ENCODE measurements around the gene PMM2.
"Not testable (repeated sequence)": the region's sequence is repeated elsewhere in the genome, so short reads cannot be mapped to it uniquely, and the experiment has no call there.

Gene PMM2

GRCh38 chr16:8797364-8798173 lies at the start of gene PMM2, which contains the start of gene TMEM186:
TSS of gene PMM2 (plus strand) at chr16:8797839. CDS start at chr16:8797883, 44 bp downstream.
TSS of gene TMEM186 (minus strand) at chr16:8797639. CDS start at chr16:8797614, 25 bp downstream.
- in situ Hi-C loops (cut with HindIII; ENCODE audit: low pct_unique_long_range_greater_than_20kb, low sequenced_read_pairs) = no loop called here
- DNase-seq (ENCODE audit: low read depth in 1 of 2, low spot score in 1 of 2) = peak; percentile 97 to 98

DNA sequence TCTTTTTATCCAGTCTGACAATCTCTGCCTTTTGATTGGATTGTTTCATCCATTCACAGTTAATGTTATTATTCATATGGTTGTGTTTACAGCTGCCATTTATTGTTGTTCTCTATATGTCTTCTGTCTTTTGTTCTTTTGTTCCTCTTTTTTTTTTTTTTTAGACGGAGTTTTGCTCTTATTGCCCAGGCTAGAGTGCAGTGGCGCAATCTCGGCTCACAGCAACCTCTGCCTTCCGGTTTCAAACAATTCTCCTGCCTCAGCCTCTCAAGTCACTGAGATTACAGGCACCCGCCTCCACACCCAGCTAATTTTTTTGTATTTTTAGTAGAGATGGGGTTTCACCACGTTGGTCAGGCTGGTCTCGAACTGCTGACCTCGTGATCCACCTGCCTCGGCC lies 48.7 kb upstream of the PMM2 start:
- DNase-seq (ENCODE audit: low read depth in 1 of 2, low spot score in 1 of 2); in situ Hi-C loops (cut with HindIII; ENCODE audit: low pct_unique_long_range_greater_than_20kb, low sequenced_read_pairs): not testable (repeated sequence)

More at GRCh38 chr16:8797364-8798173, at the start of gene PMM2, which contains the start of gene TMEM186:
- TF ChIP-seq JUND (IDR thresholded peaks at IDR 0.05; ENCODE audit: low read depth) = no peak

GRCh38 chr16:8751481-8752311 lies 45.9 kb upstream of the PMM2 start:
- TF ChIP-seq JUND (IDR thresholded peaks at IDR 0.05; ENCODE audit: low read depth) = no peak
- in situ Hi-C loops (cut with HindIII; ENCODE audit: low pct_unique_long_range_greater_than_20kb, low sequenced_read_pairs) = no loop called here
- DNase-seq (ENCODE audit: low read depth in 1 of 2, low spot score in 1 of 2) = no peak

DNA sequence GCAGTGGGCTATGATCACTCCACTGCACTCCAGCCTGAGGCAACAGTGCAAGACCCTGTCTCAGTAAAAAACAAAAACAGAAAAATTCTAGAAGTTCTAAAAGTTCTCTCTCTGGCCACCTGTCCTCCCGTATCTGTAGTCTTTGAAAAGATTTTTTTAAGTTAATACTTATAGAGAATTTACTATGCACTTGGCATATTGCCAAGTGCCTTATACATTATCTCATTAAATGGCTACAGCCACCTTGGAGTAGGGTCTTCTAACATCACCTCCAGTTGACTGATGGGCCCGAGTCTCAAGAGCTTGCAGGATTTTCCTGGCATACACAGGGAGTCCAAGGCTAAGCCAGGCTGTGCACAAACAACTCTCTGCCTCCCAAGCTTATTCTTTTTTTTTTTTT lies 44.9 kb upstream of the PMM2 start:
- in situ Hi-C loops (cut with HindIII; ENCODE audit: low pct_unique_long_range_greater_than_20kb, low sequenced_read_pairs) = no loop called here
- TF ChIP-seq JUND (IDR thresholded peaks at IDR 0.05; ENCODE audit: low read depth) = no peak
- no peak for DNase-seq (ENCODE audit: low read depth in 1 of 2, low spot score in 1 of 2)

DNA sequence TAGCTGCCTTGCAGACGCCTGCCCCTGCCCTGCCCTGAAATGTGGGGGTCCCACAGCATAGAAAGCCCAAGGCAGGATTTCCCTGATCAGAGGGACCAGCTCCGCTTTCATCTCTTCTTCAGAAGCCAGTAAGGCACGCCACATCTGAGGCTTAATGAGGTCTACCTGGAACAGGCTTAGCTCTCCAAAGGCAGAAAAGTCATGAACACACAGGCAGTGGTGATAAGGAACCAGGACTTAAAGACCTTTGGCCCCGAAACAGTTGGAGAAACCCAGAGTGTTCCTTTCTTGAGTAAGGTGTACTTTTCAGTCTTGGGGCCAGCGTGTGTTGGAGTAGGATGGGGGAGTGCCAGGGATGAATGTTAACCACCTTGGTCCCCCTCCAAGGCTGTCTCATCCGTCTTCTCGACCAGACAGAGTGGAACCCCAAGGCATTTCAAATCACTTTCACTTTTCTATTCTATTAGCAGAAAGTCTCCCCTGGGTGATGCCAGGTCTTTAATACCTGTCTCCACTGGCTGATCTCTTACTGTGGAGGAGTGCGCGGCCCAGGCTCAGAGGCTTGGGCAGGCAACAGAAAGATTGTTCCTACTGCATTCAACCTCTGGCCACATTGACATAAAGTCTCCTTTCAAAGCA lies 44.1 kb upstream of the PMM2 start:
- no peak for TF ChIP-seq JUND (IDR thresholded peaks at IDR 0.05; ENCODE audit: low read depth)
- no peak for DNase-seq (ENCODE audit: low read depth in 1 of 2, low spot score in 1 of 2)
- in situ Hi-C loops (cut with HindIII; ENCODE audit: low pct_unique_long_range_greater_than_20kb, low sequenced_read_pairs) = no loop called here

DNA sequence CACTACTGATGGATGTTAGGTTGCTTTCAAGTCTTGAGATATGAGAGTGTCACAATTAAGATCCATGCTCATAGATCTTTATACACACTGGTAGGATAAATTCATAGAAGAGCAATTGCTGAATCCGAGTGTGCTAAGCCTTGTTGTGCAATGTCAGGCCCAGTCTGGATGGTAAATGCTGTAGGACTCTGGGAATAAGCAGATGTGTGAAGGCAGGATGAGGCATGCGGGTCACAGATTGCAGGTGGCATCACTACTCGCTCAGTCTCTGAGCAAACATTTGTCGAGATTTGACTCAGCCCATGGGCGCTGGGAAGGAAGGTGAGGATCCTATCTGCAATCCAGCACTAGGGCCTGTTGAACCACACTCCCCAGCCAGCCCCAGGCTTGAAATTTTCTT lies 40.9 kb upstream of the PMM2 start:
- no peak for DNase-seq (ENCODE audit: low read depth in 1 of 2, low spot score in 1 of 2)
- TF ChIP-seq JUND (IDR thresholded peaks at IDR 0.05; ENCODE audit: low read depth) = no peak
- in situ Hi-C loops (cut with HindIII; ENCODE audit: low pct_unique_long_range_greater_than_20kb, low sequenced_read_pairs) = no loop called here

DNA sequence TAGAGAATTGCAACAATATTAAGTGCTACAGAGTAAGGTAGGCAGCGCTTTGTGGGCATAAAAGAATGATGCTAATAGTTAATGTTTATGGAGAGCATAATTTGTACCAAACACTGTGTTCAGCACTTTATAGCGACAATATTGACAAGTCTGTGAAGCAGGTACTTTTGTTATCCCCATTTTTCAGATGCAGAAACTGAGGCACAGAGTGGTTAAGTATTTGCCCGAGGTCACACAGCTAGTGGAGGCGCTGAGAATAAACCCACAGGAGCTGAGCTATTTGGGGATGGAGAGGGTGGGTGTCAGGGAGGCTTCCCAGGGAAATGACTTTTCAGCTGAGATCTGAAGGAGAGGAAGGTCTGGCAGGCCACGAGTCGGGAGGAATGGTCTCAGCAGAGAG lies 39.6 kb upstream of the PMM2 start:
- in situ Hi-C loops (cut with HindIII; ENCODE audit: low pct_unique_long_range_greater_than_20kb, low sequenced_read_pairs) = no loop called here

GRCh38 chr16:8760021-8760420 lies 37.6 kb upstream of the PMM2 start:
- DNase-seq (ENCODE audit: low read depth in 1 of 2, low spot score in 1 of 2) = no peak
- in situ Hi-C loops (cut with HindIII; ENCODE audit: low pct_unique_long_range_greater_than_20kb, low sequenced_read_pairs) = no loop called here
- no peak for TF ChIP-seq JUND (IDR thresholded peaks at IDR 0.05; ENCODE audit: low read depth)

More for the DNA sequence above, 39.6 kb upstream of the PMM2 start:
- no peak for TF ChIP-seq JUND (IDR thresholded peaks at IDR 0.05; ENCODE audit: low read depth)
- no peak for DNase-seq (ENCODE audit: low read depth in 1 of 2, low spot score in 1 of 2)

GRCh38 chr16:8761078-8761477 lies 36.6 kb upstream of the PMM2 start:
- in situ Hi-C loops (cut with HindIII; ENCODE audit: low pct_unique_long_range_greater_than_20kb, low sequenced_read_pairs) = no loop called here
- no peak for DNase-seq (ENCODE audit: low read depth in 1 of 2, low spot score in 1 of 2)
- no peak for TF ChIP-seq JUND (IDR thresholded peaks at IDR 0.05; ENCODE audit: low read depth)

GRCh38 chr16:8762254-8762653 lies 35.4 kb upstream of the PMM2 start:
- no peak for DNase-seq (ENCODE audit: low read depth in 1 of 2, low spot score in 1 of 2)
- in situ Hi-C loops (cut with HindIII; ENCODE audit: low pct_unique_long_range_greater_than_20kb, low sequenced_read_pairs) = no loop called here
- TF ChIP-seq JUND (IDR thresholded peaks at IDR 0.05; ENCODE audit: low read depth) = no peak

DNA sequence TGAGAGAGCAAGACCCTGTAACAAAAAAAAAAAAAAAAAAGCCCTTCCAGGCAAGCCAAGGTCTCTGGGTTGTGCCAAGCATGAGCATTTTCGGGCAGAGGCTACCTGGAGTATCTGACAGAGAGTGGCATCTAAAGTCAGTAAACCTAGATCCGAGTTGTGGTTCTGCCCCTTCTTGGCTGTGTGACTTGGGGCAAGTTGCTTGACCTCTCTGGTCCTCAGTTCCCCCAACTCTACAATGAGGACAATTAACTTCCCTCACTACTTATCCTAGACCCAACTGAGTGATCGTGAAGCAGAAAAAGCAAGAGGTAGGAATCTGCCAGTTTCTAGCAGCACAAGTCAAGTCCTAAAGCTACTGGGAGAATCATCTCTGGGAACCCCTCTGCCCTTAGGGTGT lies 34.6 kb upstream of the PMM2 start:
- no peak for DNase-seq (ENCODE audit: low read depth in 1 of 2, low spot score in 1 of 2)
- TF ChIP-seq JUND (IDR thresholded peaks at IDR 0.05; ENCODE audit: low read depth) = no peak
- in situ Hi-C loops (cut with HindIII; ENCODE audit: low pct_unique_long_range_greater_than_20kb, low sequenced_read_pairs) = no loop called here

GRCh38 chr16:8763899-8764298 lies 33.7 kb upstream of the PMM2 start:
- DNase-seq (ENCODE audit: low read depth in 1 of 2, low spot score in 1 of 2) = no peak
- in situ Hi-C loops (cut with HindIII; ENCODE audit: low pct_unique_long_range_greater_than_20kb, low sequenced_read_pairs) = no loop called here
- no peak for TF ChIP-seq JUND (IDR thresholded peaks at IDR 0.05; ENCODE audit: low read depth)
